ENCODE results near the gene CFAP157.

- TF ChIP-seq GATA3 (IDR thresholded peaks at IDR 0.05; ENCODE audit: low read depth, low read length), result no peak
- TF ChIP-seq GATA2 (IDR thresholded peaks at IDR 0.05; ENCODE audit: low read depth, low read length), result no peak
These were observed 3.5 kb downstream of the CFAP157 start for GRCh38 chr9:127710204-127710783.
